Right lobe of liver (tissue), 6 donors: ENCODE data around the gene MYADML2. TPM values are rescaled to one million over a fixed set of nuclear protein-coding genes. Genes with fewer than 3 reads are reported as not detected.

Experiments
- ATAC-seq, 4 donors: fragments of 200-7000 bp; cut with Tn5 transposase; one replicate each; pipeline ENCODE4 v1.9.1; 2020; ENCODE audit warnings: mild to moderate bottlenecking in 4 of 4, moderate library complexity in 4 of 4
- DNase-seq, 3 donors: peaks; one replicate each; pipeline ENCODE4 v3.0.0-alpha.2; 2020
- H3K27ac ChIP-seq, 3 donors: fragments of 200-600 bp; one replicate each; pipeline ENCODE4 v1.8.0; 2022
- H3K27me3 ChIP-seq, 2 donors: fragments of 200-600 bp; one replicate each; pipeline ENCODE4 v1.8.0; 2022
- H3K36me3 ChIP-seq, 4 donors: fragments of 200-600 bp; sonication (generic) in 1 of 4; one replicate each; pipeline versions ENCODE4 v1.5.1 to v1.8.0; 2017 to 2022; ENCODE audit warnings: control low read depth in 1 of 4
- H3K4me1 ChIP-seq, 4 donors: fragments of 200-600 bp; sonication (generic) in 1 of 4; one replicate each; pipeline versions ENCODE4 v1.5.1 to v1.8.0; 2017 to 2022; ENCODE audit warnings: control low read depth in 1 of 4
- H3K4me3 ChIP-seq, 3 donors: fragments of 200-600 bp; one replicate each; pipeline ENCODE4 v1.8.0; 2022
- H3K9me3 ChIP-seq, 4 donors: fragments of 200-600 bp; sonication (generic) in 1 of 4; one replicate each; pipeline versions ENCODE4 v1.5.1 to v1.8.0; 2017 to 2022; ENCODE audit warnings: control low read depth in 1 of 4
- CTCF ChIP-seq, 4 donors: fragments of 200-600 bp in 3 of 4; fragments of 450-650 bp in 1 of 4; IDR thresholded peaks; one replicate each; pipeline versions ENCODE4 v1.5.1 to v1.8.0; 2016 to 2022; ENCODE audit warnings: antibody characterized with exemption in 4 of 4, mild to moderate bottlenecking in 2 of 4
- POLR2A ChIP-seq: fragments of 450-650 bp; IDR thresholded peaks from one replicate; pipeline ENCODE4 v1.6.1; 2017; ENCODE audit warnings: antibody characterized with exemption, mild to moderate bottlenecking
- whole genome bisulfite sequencing: methylation state at CpG from one replicate; pipeline ENCODE4 v1.1.6; 2018; ENCODE audit warnings: low coverage, low lambda C conversion rate; ENCODE audit not compliant: insufficient coverage; ENCODE audit errors: missing lambda C conversion rate; 5-methylcytosine and 5-hydroxymethylcytosine counted together
- intact Hi-C, 2 donors: fragments of 100-400 bp; cut with DNase I; formaldehyde crosslinking; loops; one replicate each; pipeline versions ENCODE4 v1.11.2 to v1.14.1; 2022
- total RNA-seq, 6 experiments: library from RNA; depleted of rRNA in 2 of 6; stranded (reverse); fragments of >200 nt in 2 of 6; fragmentation: NEBNext Ultra II Directional in 3 of 6; extraction: Animal tissue kit (Norgen Biotek cat#: 25700) in 3 of 6; gene quantifications; one replicate each; pipeline versions ENCODE4 v1.1.0 to v1.2.4, GENCODE V29; 2016 to 2023
- donor health status: DM: no; HTN: yes; CAD: no.
- donor health status: DM: no; HTN: no; CAD: no.
- donor health status: DM: no; HTN: no; CAD: no.
- donor health status: DM: no; HTN: yes; CAD: no.
- donor health status: DM: no; HTN: yes; CAD: no.

MYADML2 gene
- total RNA-seq, 6 experiments from 2014 or later: not detected

GRCh38 chr17:81968850-81969812 lies 22.1 kb upstream of the MYADML2 start:
- Histone ChIP-seq H3K4me1 (peaks cover 0 to 18% (median 7%) of the 10 kb centered on the region in 4 donors), H3K36me3 (no peaks in the 10 kb centered on the region), H3K27ac (no peak overlapping the region), H3K4me3 (no peak overlapping the region), H3K9me3 (no peaks in the 10 kb centered on the region), H3K27me3 (no peaks in the 10 kb centered on the region)
- 66% methylated on average over 8 of the region's 12 CpGs for WGBS
- no peak for DNase-seq
- ATAC-seq: no peak
- intact Hi-C loops: no loop called here
- TF ChIP-seq CTCF (IDR thresholded peaks at IDR 0.05) (no peak), POLR2A (no peak)

GRCh38 chr17:81968396-81968745 lies 21.3 kb upstream of the MYADML2 start:
- WGBS: 76% methylated on average over 7 of the region's 7 CpGs

GRCh38 chr17:81967533-81968395 lies 20.7 kb upstream of the MYADML2 start:
- 8% methylated on average over 10 of the region's 36 CpGs for WGBS
- peak; percentile 85 to 89 (median 88) for ATAC-seq
- Histone ChIP-seq H3K36me3 (no peaks in the 10 kb centered on the region), H3K4me3 (peak overlapping the region in 1 of 3 donors; percentile 19), H3K27me3 (no peaks in the 10 kb centered on the region), H3K9me3 (no peaks in the 10 kb centered on the region), H3K27ac (peak overlapping the region in 1 of 3 donors; percentile 45), H3K4me1 (peaks cover 0 to 18% (median 7%) of the 10 kb centered on the region in 4 donors)
- no peak for TF ChIP-seq CTCF (IDR thresholded peaks at IDR 0.05)
- no peak for TF ChIP-seq POLR2A
- intact Hi-C loops: no loop called here
- peak; percentile 84 to 94 (median 93) for DNase-seq

More at GRCh38 chr17:81968396-81968745, 21.3 kb upstream of the MYADML2 start:
- Histone ChIP-seq H3K27ac (peak overlapping the region in 1 of 3 donors; percentile 45), H3K4me3 (peak overlapping the region in 1 of 3 donors; percentile 19), H3K4me1 (peaks cover 0 to 18% (median 7%) of the 10 kb centered on the region in 4 donors), H3K27me3 (no peaks in the 10 kb centered on the region), H3K9me3 (no peaks in the 10 kb centered on the region), H3K36me3 (no peaks in the 10 kb centered on the region)
- ATAC-seq (no peak), DNase-seq (no peak)
- intact Hi-C loops: no loop called here
- TF ChIP-seq POLR2A (no peak), CTCF (IDR thresholded peaks at IDR 0.05) (no peak)

- 20% methylated on average over 1 of the region's 5 CpGs for WGBS
- no peaks in the 10 kb centered on the region for H3K27me3 ChIP-seq
- intact Hi-C loops: no loop called here
- no peaks in the 10 kb centered on the region for H3K36me3 ChIP-seq
- no peaks in the 10 kb centered on the region for H3K9me3 ChIP-seq
- TF ChIP-seq POLR2A: no peak
- TF ChIP-seq CTCF (IDR thresholded peaks at IDR 0.05): no peak
- no peak overlapping the region for H3K4me3 ChIP-seq
- ATAC-seq (no peak), DNase-seq (no peak)
- peak overlapping the region in 1 of 3 donors; percentile 45 for H3K27ac ChIP-seq
- peaks cover 0 to 18% (median 7%) of the 10 kb centered on the region in 4 donors for H3K4me1 ChIP-seq
Measured at GRCh38 chr17:81967244-81967532, 20.2 kb upstream of the MYADML2 start.
